GM19023 (cell line): ENCODE measurements around the gene TREX2.

ENCODE experiments used
- ATAC-seq: cut with Tn5 transposase; IDR thresholded peaks from one replicate; pipeline ENCODE4 v1.9.1; 2021; ENCODE audit warnings: mild to moderate bottlenecking, moderate library complexity; ENCODE audit not compliant: unreplicated experiment

Gene TREX2

GRCh38 chrX:153440556-153441135 lies 5.2 kb downstream of the TREX2 start:
- ATAC-seq = no peak

GRCh38 chrX:153439977-153440376 lies 5.9 kb downstream of the TREX2 start:
- ATAC-seq = no peak

GRCh38 chrX:153438532-153438931 lies 7.3 kb downstream of the TREX2 start:
- no peak for ATAC-seq

GRCh38 chrX:153435845-153436244 lies 10.0 kb downstream of the TREX2 start:
- ATAC-seq = no peak

GRCh38 chrX:153434801-153435200 lies 11.1 kb downstream of the TREX2 start:
- ATAC-seq = no peak

GRCh38 chrX:153433781-153434285 lies 12.0 kb downstream of the TREX2 start:
- ATAC-seq = no peak

- ATAC-seq = no peak
Observed at GRCh38 chrX:153433161-153433680, 12.6 kb downstream of the TREX2 start.

GRCh38 chrX:153430796-153431195 lies 15.1 kb downstream of the TREX2 start:
- no peak for ATAC-seq

- no peak for ATAC-seq
Observed at GRCh38 chrX:153426204-153426603, 19.7 kb downstream of the TREX2 start.

- no peak for ATAC-seq
Observed at GRCh38 chrX:153423652-153424051, 22.2 kb downstream of the TREX2 start.

GRCh38 chrX:153421856-153422255 lies 24.0 kb downstream of the TREX2 start:
- no peak for ATAC-seq

- no peak for ATAC-seq
Observed at GRCh38 chrX:153420851-153421599, 24.8 kb downstream of the TREX2 start.

GRCh38 chrX:153417637-153418036 lies 28.2 kb downstream of the TREX2 start:
- no peak for ATAC-seq

- no peak for ATAC-seq
Observed at GRCh38 chrX:153416781-153417450, 28.9 kb downstream of the TREX2 start.

- no peak for ATAC-seq
Observed at GRCh38 chrX:153414856-153415510, 30.9 kb downstream of the TREX2 start.

GRCh38 chrX:153413731-153414130 lies 32.1 kb downstream of the TREX2 start:
- no peak for ATAC-seq

- ATAC-seq = no peak
Observed at GRCh38 chrX:153412746-153413720, 32.8 kb downstream of the TREX2 start.

- ATAC-seq = no peak
Observed at GRCh38 chrX:153411988-153412574, 33.8 kb downstream of the TREX2 start.

GRCh38 chrX:153411255-153411987 lies 34.4 kb downstream of the TREX2 start, which contains the start of gene ZFP92:
Gene ZFP92 (plus strand): TSS chrX:153411472. CDS start chrX:153418323, 6,851 bp downstream.
- peak; percentile 70 for ATAC-seq
